ENCODE results near the gene ZNF606.

The ZNF606 gene

DNA sequence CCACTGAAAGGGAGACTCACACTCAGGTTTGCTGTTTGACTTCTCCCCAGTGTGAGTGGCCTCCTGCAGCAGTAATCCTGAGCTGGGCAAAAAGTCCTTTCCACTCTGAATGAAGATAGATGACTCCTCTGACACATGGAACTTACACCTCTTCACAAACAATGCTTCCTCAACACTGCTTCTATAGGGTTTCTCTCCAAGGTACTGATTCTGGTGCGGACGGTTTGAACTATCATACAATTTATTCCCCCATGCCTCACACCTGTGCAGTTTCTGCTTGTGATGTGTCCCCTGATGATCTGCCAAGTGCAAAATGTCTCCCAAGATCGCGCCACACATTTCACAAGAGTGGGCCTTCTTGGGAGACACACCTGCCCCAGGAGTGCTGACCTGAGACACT is 75.0 kb downstream of the ZNF606 start:
- Mint-ChIP-seq H3K36me3 (peaks cover 54% of the 10 kb centered on the region), H3K9me3 (peaks cover 13% of the 10 kb centered on the region), H3K4me3 (no peak overlapping the region), H3K27me3 (no peaks in the 10 kb centered on the region), H3K4me1 (no peaks in the 10 kb centered on the region), H3K27ac (no peak overlapping the region)
- ATAC-seq (ENCODE audit: low read depth), result no peak
- DNase-seq (ENCODE audit: low spot score in 2 of 2), result no peak

All from memory B cell (primary cell).